Measurements from ENCODE around the gene ARID1B. TPM values are rescaled to one million over a fixed set of nuclear protein-coding genes. Genes with fewer than 3 reads are reported as not detected.

Gene ARID1B
- total RNA-seq, 1 experiment from 2014 or later: 60.3 TPM

- ChIA-PET POLR2A (no interaction called here), CTCF (interaction anchor here (0.8 kb wide), 1 partner anchor 16 kb away, joined by 3 read pairs; no protein-coding TSS in a partner anchor)
- DNase-seq (ENCODE audit: low spot score): no peak
- Mint-ChIP-seq H3K36me3 (peaks cover 6% of the 10 kb centered on the region), H3K4me1 (peaks cover 20% of the 10 kb centered on the region), H3K27me3 (ENCODE audit: low read depth) (no peaks in the 10 kb centered on the region), H3K27ac (no peak overlapping the region), H3K9me3 (no peaks in the 10 kb centered on the region), H3K4me3 (no peak overlapping the region)
- no peak for ATAC-seq
- TF ChIP-seq ZNF232 (CRISPR knock-in tag; IDR thresholded peaks at IDR 0.05) (no peak), ZNF423 (CRISPR knock-in tag; IDR thresholded peaks at IDR 0.05) (no peak), TEAD4 (CRISPR knock-in tag; IDR thresholded peaks at IDR 0.05) (no peak), ZNF532 (CRISPR knock-in tag; IDR thresholded peaks at IDR 0.05; ENCODE audit: borderline replicate concordance) (no peak), SOX15 (CRISPR knock-in tag; IDR thresholded peaks at IDR 0.05) (no peak), ZNF317 (CRISPR knock-in tag; IDR thresholded peaks at IDR 0.05; ENCODE audit: borderline replicate concordance, low read depth) (no peak), GRHL2 (CRISPR knock-in tag; IDR thresholded peaks at IDR 0.05; ENCODE audit: insufficient replicate concordance, severe bottlenecking) (no peak), ZNF671 (CRISPR knock-in tag; IDR thresholded peaks at IDR 0.05) (no peak), ZNF281 (CRISPR knock-in tag; IDR thresholded peaks at IDR 0.05) (no peak), JAZF1 (CRISPR knock-in tag; IDR thresholded peaks at IDR 0.05) (no peak)
- TF ChIP-seq, protein P1, sequence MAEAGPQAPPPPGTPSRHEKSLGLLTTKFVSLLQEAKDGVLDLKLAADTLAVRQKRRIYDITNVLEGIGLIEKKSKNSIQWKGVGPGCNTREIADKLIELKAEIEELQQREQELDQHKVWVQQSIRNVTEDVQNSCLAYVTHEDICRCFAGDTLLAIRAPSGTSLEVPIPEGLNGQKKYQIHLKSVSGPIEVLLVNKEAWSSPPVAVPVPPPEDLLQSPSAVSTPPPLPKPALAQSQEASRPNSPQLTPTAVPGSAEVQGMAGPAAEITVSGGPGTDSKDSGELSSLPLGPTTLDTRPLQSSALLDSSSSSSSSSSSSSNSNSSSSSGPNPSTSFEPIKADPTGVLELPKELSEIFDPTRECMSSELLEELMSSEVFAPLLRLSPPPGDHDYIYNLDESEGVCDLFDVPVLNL (CRISPR knock-in tag; IDR thresholded peaks at IDR 0.05; ENCODE audit: borderline replicate concordance, low read depth): no peak
- TF ChIP-seq, protein P2, sequence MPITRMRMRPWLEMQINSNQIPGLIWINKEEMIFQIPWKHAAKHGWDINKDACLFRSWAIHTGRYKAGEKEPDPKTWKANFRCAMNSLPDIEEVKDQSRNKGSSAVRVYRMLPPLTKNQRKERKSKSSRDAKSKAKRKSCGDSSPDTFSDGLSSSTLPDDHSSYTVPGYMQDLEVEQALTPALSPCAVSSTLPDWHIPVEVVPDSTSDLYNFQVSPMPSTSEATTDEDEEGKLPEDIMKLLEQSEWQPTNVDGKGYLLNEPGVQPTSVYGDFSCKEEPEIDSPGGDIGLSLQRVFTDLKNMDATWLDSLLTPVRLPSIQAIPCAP (CRISPR knock-in tag; IDR thresholded peaks at IDR 0.05): no peak
- TF ChIP-seq, protein P3, sequence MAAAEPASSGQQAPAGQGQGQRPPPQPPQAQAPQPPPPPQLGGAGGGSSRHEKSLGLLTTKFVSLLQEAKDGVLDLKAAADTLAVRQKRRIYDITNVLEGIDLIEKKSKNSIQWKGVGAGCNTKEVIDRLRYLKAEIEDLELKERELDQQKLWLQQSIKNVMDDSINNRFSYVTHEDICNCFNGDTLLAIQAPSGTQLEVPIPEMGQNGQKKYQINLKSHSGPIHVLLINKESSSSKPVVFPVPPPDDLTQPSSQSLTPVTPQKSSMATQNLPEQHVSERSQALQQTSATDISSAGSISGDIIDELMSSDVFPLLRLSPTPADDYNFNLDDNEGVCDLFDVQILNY (CRISPR knock-in tag; IDR thresholded peaks at IDR 0.05): no peak
These were observed 390.7 kb downstream of the ARID1B start for GRCh38 chr6:157167837-157168236.

- Mint-ChIP-seq H3K27me3 (ENCODE audit: low read depth) (no peaks in the 10 kb centered on the region), H3K4me3 (no peak overlapping the region), H3K9me3 (no peaks in the 10 kb centered on the region), H3K36me3 (peaks cover 6% of the 10 kb centered on the region), H3K4me1 (peaks cover 21% of the 10 kb centered on the region), H3K27ac (no peak overlapping the region)
- no peak for DNase-seq (ENCODE audit: low spot score)
- CTCF ChIA-PET: interaction anchor here (0.8 kb wide), 1 partner anchor 16 kb away, joined by 3 read pairs; no protein-coding TSS in a partner anchor
- POLR2A ChIA-PET: no interaction called here
- ATAC-seq: no peak
- TF ChIP-seq, protein P3 (CRISPR knock-in tag; IDR thresholded peaks at IDR 0.05): no peak
- TF ChIP-seq, protein P4, sequence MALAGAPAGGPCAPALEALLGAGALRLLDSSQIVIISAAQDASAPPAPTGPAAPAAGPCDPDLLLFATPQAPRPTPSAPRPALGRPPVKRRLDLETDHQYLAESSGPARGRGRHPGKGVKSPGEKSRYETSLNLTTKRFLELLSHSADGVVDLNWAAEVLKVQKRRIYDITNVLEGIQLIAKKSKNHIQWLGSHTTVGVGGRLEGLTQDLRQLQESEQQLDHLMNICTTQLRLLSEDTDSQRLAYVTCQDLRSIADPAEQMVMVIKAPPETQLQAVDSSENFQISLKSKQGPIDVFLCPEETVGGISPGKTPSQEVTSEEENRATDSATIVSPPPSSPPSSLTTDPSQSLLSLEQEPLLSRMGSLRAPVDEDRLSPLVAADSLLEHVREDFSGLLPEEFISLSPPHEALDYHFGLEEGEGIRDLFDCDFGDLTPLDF (CRISPR knock-in tag; IDR thresholded peaks at IDR 0.05): no peak
- TF ChIP-seq ETV6 (CRISPR knock-in tag; IDR thresholded peaks at IDR 0.05) (no peak), HMGA2 (CRISPR knock-in tag; IDR thresholded peaks at IDR 0.05) (no peak), CBFB (CRISPR knock-in tag; IDR thresholded peaks at IDR 0.05; ENCODE audit: low read depth) (no peak), TEAD1 (CRISPR knock-in tag; IDR thresholded peaks at IDR 0.05) (no peak), ZBTB21 (CRISPR knock-in tag; IDR thresholded peaks at IDR 0.05; ENCODE audit: borderline replicate concordance) (no peak)
- TF ChIP-seq, protein P5, sequence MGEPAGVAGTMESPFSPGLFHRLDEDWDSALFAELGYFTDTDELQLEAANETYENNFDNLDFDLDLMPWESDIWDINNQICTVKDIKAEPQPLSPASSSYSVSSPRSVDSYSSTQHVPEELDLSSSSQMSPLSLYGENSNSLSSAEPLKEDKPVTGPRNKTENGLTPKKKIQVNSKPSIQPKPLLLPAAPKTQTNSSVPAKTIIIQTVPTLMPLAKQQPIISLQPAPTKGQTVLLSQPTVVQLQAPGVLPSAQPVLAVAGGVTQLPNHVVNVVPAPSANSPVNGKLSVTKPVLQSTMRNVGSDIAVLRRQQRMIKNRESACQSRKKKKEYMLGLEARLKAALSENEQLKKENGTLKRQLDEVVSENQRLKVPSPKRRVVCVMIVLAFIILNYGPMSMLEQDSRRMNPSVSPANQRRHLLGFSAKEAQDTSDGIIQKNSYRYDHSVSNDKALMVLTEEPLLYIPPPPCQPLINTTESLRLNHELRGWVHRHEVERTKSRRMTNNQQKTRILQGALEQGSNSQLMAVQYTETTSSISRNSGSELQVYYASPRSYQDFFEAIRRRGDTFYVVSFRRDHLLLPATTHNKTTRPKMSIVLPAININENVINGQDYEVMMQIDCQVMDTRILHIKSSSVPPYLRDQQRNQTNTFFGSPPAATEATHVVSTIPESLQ (CRISPR knock-in tag; IDR thresholded peaks at IDR 0.05): no peak
These were observed 391.3 kb downstream of the ARID1B start for GRCh38 chr6:157168471-157168870.
